OCI-M1 (cell line): ENCODE results near the gene RBM19.

ENCODE experiments used
- DNase-seq: peaks from one replicate; lab custom pipeline; 2025; lab: John Stamatoyannopoulos, UW

The RBM19 gene

DNA sequence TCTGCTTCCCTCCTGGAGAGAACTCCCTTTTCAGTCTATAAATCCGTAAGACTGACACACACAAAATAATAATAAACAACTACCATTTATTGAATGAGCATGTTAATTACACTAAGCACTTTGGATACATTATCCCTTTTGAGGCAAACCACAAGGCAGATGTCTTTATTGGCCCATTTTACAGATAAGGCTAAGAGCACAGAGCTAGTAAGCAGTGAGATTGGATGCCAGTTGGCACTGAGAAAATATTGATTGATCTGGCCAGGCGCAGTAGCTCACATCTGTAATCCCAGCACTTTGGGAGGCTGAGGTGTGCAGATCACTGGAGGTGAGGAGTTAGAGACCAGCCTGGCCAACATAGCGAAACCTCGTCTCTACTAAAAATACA, 21.9 kb upstream of the RBM19 start:
- DNase-seq = no peak

GRCh38 chr12:113987261-113988063, 21.3 kb upstream of the RBM19 start:
- DNase-seq = no peak

GRCh38 chr12:113984464-113984863, 18.3 kb upstream of the RBM19 start:
- no peak for DNase-seq

DNA sequence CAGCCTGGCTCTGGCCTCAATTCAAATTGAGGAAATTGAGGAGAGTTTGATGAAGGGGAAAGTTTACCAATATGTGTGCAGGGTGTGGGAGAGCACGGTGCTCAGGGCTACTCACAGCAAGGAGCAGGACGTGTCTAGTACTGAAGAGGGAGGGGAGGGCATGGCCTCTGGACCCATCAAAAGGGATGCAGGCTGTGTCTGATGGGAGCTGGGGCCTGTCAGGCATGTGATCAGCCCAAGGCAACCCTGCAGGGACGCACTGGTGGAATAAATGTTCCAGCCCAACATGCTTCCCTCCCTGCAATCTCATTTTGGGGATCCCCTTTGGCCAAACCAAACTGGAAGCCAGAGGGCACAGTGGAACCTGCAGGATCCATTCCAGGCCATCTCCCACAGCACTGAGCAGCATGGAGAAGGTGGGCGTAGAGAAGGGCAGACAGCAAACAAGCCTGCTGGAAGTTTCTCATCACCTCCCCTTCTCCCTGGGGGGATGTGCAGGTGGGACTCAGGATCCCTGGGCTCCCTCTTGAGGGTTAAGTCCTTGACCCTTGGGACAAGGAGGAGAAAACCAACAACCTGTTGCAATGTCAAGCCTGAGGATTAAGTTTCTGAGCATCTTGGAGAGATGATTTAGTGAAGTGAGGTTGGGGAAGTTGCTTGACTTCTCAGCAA, 17.8 kb upstream of the RBM19 start:
- no peak for DNase-seq

- no peak for DNase-seq
These were observed 17.1 kb upstream of the RBM19 start for GRCh38 chr12:113983265-113983664.

- no peak for DNase-seq
These were observed 15.8 kb upstream of the RBM19 start for GRCh38 chr12:113981876-113982275.

DNA sequence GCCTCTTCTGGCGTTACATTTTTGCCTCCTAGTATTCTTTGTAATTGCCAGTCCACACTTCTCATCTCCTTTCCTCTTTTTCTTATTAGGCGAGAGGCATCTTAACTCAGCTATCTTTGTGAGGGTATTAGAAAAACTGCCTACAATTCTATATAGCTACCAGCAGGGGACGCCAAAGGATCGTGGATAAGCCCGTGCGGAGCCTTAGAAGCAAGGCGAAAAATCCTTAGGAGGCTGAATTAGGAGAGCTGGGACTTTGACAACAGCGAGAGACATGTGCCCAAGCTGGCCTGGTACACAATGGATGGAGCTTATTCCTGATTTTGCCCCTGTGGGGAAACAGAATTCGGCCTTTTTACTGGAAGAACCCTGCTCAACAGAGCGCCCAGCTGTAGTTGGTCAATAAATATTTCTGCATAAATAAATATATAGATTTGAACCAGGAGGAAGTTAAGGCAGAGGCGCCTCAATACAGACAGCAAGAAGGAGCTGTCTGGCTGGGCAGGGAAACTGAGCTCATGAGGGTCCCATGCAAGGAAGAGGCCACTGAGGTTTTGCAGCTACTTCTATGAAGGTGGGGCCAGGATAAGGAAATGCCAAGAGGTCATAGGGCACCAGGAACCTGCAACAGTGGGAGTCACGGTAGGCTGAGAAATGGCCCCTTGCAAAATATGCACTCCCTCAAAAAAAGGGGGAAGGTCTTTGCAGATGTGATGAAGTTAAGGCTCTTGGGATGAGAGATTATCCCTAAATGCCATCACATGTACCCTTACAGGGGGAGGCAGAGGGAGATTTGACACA, 14.6 kb upstream of the RBM19 start:
- peak; percentile 83 for DNase-seq

GRCh38 chr12:113980054-113980453, 13.9 kb upstream of the RBM19 start:
- no peak for DNase-seq

GRCh38 chr12:113978080-113978479, 12.0 kb upstream of the RBM19 start:
- DNase-seq = no peak

- DNase-seq = no peak
These were observed 7.9 kb upstream of the RBM19 start for GRCh38 chr12:113974006-113974405.

DNA sequence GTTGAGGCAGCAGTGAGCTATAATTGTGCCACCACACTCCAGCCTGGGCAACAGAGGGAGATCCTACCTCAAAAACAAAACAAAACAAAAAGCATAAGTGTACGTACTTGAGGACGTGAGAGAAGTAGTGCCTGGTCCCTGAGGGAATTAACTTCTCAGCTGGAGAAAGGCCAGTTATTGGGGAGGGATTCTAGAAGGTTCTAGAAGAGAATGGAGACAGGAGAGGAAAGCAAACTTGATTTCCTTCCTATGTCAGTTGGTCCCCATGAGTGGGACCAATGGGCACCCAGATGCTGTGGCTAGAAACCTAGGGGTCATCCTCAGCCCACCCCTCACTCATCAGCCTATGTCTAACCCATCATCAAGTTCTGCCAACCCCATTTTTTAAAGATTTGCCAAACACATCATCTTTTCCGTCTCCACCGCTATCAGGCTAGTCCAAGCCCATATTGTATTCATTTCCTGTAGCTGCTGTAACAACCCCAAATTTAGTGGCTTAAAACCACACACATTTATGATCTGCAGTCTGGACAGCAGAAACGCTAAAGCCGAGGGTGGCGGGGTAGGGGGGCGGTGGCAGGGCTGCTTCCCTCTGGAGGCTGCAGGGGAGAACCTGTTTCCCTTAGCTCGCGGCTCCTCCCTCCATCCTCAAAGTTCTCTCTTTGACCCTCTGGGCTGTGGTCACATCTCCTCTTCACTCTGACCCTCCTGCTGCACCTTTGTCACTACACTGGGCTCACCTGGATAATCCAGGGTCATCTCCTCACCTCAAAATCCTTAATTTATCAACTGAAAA, 7.2 kb upstream of the RBM19 start:
- no peak for DNase-seq

GRCh38 chr12:113971392-113971791, 5.3 kb upstream of the RBM19 start:
- no peak for DNase-seq

DNA sequence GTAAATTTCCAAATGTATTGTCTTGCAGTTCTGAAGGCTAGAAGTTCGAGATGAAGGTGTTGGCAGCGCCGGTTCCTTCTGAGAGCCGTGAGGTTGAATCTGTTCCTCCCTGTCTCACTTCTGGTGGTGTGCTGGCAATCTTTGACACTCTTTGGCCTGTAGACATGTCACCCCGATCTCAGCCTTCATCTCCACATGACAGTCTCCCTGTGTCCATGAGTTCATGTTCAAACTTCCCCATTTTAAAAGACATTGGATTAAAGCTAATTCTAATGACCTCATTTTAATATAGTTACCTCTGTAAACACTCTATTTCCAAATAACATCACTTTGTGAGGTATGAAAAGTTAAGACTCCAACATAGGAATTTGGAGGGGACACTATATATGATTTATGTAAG, 4.1 kb upstream of the RBM19 start:
- no peak for DNase-seq

DNA sequence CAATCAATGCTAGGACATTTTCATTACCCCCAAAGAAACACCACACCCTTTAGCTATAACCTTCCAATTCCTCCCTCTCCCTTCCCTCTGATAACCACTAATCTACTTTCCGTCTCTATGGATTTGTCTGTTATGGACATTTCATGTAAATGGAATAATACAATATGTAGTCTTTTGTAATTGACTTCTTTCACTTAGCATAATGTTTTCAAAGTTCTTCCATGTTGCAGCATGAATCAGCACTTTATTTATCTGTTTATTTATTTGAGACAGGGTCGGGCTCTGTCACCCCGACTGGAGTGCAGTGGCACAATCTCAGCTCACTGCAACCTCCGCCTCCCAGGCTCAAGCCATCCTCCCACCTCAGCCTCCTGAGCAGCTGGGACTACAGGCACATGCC, 1.2 kb upstream of the RBM19 start:
- DNase-seq = no peak

- no peak for DNase-seq
These were observed 3.4 kb downstream of the RBM19 start for GRCh38 chr12:113962733-113963132.

- DNase-seq = peak; percentile 5
These were observed 4.0 kb downstream of the RBM19 start for GRCh38 chr12:113961921-113962710.

GRCh38 chr12:113960030-113960429, 6.1 kb downstream of the RBM19 start:
- DNase-seq = no peak

- DNase-seq = no peak
These were observed 7.0 kb downstream of the RBM19 start for GRCh38 chr12:113959096-113959495.

- DNase-seq = no peak
These were observed 8.0 kb downstream of the RBM19 start for GRCh38 chr12:113958108-113958507.

DNA sequence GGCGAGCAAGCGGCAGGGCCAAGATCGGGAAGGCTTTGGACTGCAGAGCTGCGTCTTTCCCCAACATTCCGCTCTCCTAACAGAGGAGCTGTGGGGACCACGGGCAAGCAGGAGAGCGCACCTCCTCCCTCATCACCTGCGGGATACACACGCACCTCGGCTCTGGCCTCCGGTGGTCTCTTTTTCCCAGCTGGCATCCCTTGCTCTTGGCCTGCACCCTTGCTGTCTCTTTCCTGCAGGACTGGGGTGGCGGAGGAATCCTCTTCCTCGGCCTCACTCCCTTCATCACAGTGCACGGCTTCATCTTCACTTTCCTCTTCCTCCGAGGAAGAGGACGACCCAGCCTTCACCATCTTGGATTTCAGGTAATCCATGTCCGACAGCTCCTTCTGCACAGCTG, 8.5 kb downstream of the RBM19 start:
- no peak for DNase-seq
